Measurements from ENCODE around the gene EDC3. TPM values are rescaled to one million over a fixed set of nuclear protein-coding genes. Genes with fewer than 3 reads are reported as not detected.
"Not testable (repeated sequence)": the region's sequence is repeated elsewhere in the genome, so short reads cannot be mapped to it uniquely, and the experiment has no call there.

The EDC3 gene
- total RNA-seq, 1 donor from 2014 or later, result 30.5 TPM

- Histone ChIP-seq H3K4me3 (peak overlapping the region; percentile 72), H3K4me1 (peaks cover 20% of the 10 kb centered on the region), H3K36me3 (peaks cover 13% of the 10 kb centered on the region), H3K27ac (peak overlapping the region; percentile 79), H3K9me3 (no peaks in the 10 kb centered on the region), H3K27me3 (ENCODE audit: low read depth) (no peaks in the 10 kb centered on the region)
- peak; percentile 97 to 99 for ATAC-seq
- intact Hi-C loops (cut with DNase I), result no loop called here
- DNase-seq, result peak; percentile 95
- no peak for TF ChIP-seq CTCF (IDR thresholded peaks at IDR 0.05)
Observed at GRCh38 chr15:74598126-74598842, 97.5 kb downstream of the EDC3 start.

GRCh38 chr15:74597146-74597705 lies 98.6 kb downstream of the EDC3 start:
- H3K27ac ChIP-seq, ATAC-seq: not testable (repeated sequence)

GRCh38 chr15:74596736-74597135 lies 99.1 kb downstream of the EDC3 start:
- H3K27ac ChIP-seq; intact Hi-C loops (cut with DNase I); H3K27me3 ChIP-seq (ENCODE audit: low read depth); H3K4me3 ChIP-seq; H3K9me3 ChIP-seq; ATAC-seq; DNase-seq: not testable (repeated sequence)
- peaks cover 29% of the 10 kb centered on the region for H3K36me3 ChIP-seq
- peaks cover 20% of the 10 kb centered on the region for H3K4me1 ChIP-seq

More at GRCh38 chr15:74597146-74597705, 98.6 kb downstream of the EDC3 start:
- Histone ChIP-seq H3K36me3 (peaks cover 24% of the 10 kb centered on the region), H3K4me1 (peaks cover 20% of the 10 kb centered on the region)
- intact Hi-C loops (cut with DNase I); H3K9me3 ChIP-seq; DNase-seq; H3K4me3 ChIP-seq; H3K27me3 ChIP-seq (ENCODE audit: low read depth): not testable (repeated sequence)

- Histone ChIP-seq H3K4me3 (no peak overlapping the region), H3K27ac (no peak overlapping the region), H3K27me3 (ENCODE audit: low read depth) (no peaks in the 10 kb centered on the region), H3K4me1 (peaks cover 20% of the 10 kb centered on the region), H3K36me3 (peaks cover 43% of the 10 kb centered on the region), H3K9me3 (no peaks in the 10 kb centered on the region)
- DNase-seq, result no peak
- ATAC-seq, result no peak
- intact Hi-C loops (cut with DNase I), result no loop called here
- no peak for TF ChIP-seq CTCF (IDR thresholded peaks at IDR 0.05)
Observed at GRCh38 chr15:74595271-74595670, 100.6 kb downstream of the EDC3 start.

GRCh38 chr15:74594455-74594854 lies 101.4 kb downstream of the EDC3 start:
- no peak overlapping the region for H3K4me3 ChIP-seq
- ATAC-seq (no peak), DNase-seq (no peak)
- H3K27me3 ChIP-seq (ENCODE audit: low read depth), result no peaks in the 10 kb centered on the region
- H3K4me1 ChIP-seq, result peaks cover 19% of the 10 kb centered on the region
- no peaks in the 10 kb centered on the region for H3K9me3 ChIP-seq
- H3K27ac ChIP-seq, result no peak overlapping the region
- no peak for TF ChIP-seq CTCF (IDR thresholded peaks at IDR 0.05)
- peaks cover 51% of the 10 kb centered on the region for H3K36me3 ChIP-seq
- intact Hi-C loops (cut with DNase I), result no loop called here

- H3K4me1 ChIP-seq, result peaks cover 23% of the 10 kb centered on the region
- intact Hi-C loops (cut with DNase I), result no loop called here
- no peaks in the 10 kb centered on the region for H3K27me3 ChIP-seq (ENCODE audit: low read depth)
- ATAC-seq (peak; percentile 66 to 73), DNase-seq (no peak)
- TF ChIP-seq CTCF (IDR thresholded peaks at IDR 0.05), result no peak
- peaks cover 52% of the 10 kb centered on the region for H3K36me3 ChIP-seq
- no peaks in the 10 kb centered on the region for H3K9me3 ChIP-seq
- H3K4me3 ChIP-seq, result no peak overlapping the region
- H3K27ac ChIP-seq, result no peak overlapping the region
Observed at GRCh38 chr15:74593122-74593521, 102.7 kb downstream of the EDC3 start.

All from lower lobe of right lung (tissue), 2 donors.